ENCODE data around the gene C17orf67. TPM values are rescaled to one million over a fixed set of nuclear protein-coding genes. Genes with fewer than 3 reads are reported as not detected.

C17orf67 gene
- total and polyA plus RNA-seq, 4 experiments from 2014 or later = 0.81 to 11.2 (median 6.2) TPM

GRCh38 chr17:56742601-56743000, 91.1 kb downstream of the C17orf67 start:
- H3K4me3 Mint-ChIP-seq = no peak overlapping the region
- intact Hi-C loops (cut with micrococcal nuclease) = no loop called here
- Histone ChIP-seq H3K4me3 (ENCODE audit: low read length in 2 of 2) (no peak overlapping the region), H3K27me3 (ENCODE audit: insufficient read depth, low read length) (no peaks in the 10 kb centered on the region), H3K36me3 (ENCODE audit: insufficient read depth, low read length) (no peaks in the 10 kb centered on the region), H3K27ac (ENCODE audit: low read depth, low read length) (no peak overlapping the region), H3K9me3 (ENCODE audit: control insufficient read depth in 1 of 2, low read length in 2 of 2) (no peaks in the 10 kb centered on the region), H3K4me1 (ENCODE audit: insufficient read depth, low read length) (no peaks in the 10 kb centered on the region)
- peaks cover 7 to 13% of the 10 kb centered on the region in 2 donors for H3K27me3 Mint-ChIP-seq
- no peaks in the 10 kb centered on the region for H3K4me1 Mint-ChIP-seq
- CTCF ChIA-PET (ENCODE audit: partially characterized antibody) = no interaction called here
- H3K36me3 Mint-ChIP-seq = no peaks in the 10 kb centered on the region
- H3K27ac Mint-ChIP-seq = no peak overlapping the region
- POLR2A ChIA-PET (ENCODE audit: partially characterized antibody) = no interaction called here
- no peak for DNase-seq
- no peaks in the 10 kb centered on the region for H3K9me3 Mint-ChIP-seq

Other genes with a start within 250 kb of the C17orf67 start
- gene NOG, start 240.2 kb downstream of the C17orf67 start, total RNA-seq = 10 to 100 TPM; 15.4 to 16.2 TPM
- gene NOG, start 240.2 kb downstream of the C17orf67 start, polyA plus RNA-seq = 1 to 10 TPM in 1 of 2 donors, under 1 TPM in 1; 0.88 to 3.6 TPM
- gene DGKE, start 231 bp upstream of the C17orf67 start, total RNA-seq = 10 to 100 TPM; 36.7 to 37.7 TPM
- gene DGKE, start 231 bp upstream of the C17orf67 start, polyA plus RNA-seq = 1 to 10 TPM; 4.3 to 7.2 TPM
- gene TRIM25, start 80.1 kb upstream of the C17orf67 start, total RNA-seq = 10 to 100 TPM; 58.4 to 62.7 TPM
- gene TRIM25, start 80.1 kb upstream of the C17orf67 start, polyA plus RNA-seq = 1 to 10 TPM; 2.9 to 8.3 TPM
- 10 to 100 TPM; 19.1 to 19.6 TPM for gene COIL, start 127.1 kb upstream of the C17orf67 start, total RNA-seq
- gene COIL, start 127.1 kb upstream of the C17orf67 start, polyA plus RNA-seq = 10 to 100 TPM; 14.4 to 15.3 TPM
- 10 to 100 TPM; 16.3 to 19.4 TPM for gene SCPEP1, start 144.2 kb upstream of the C17orf67 start, total RNA-seq
- gene SCPEP1, start 144.2 kb upstream of the C17orf67 start, polyA plus RNA-seq = 10 to 100 TPM; 19.9 to 31.3 TPM

All from CD4-positive, alpha-beta memory T cell (primary cell).